Right cardiac atrium (tissue), 5 donors: ENCODE measurements around the gene DCBLD2. TPM values are rescaled to one million over a fixed set of nuclear protein-coding genes. Genes with fewer than 3 reads are reported as not detected.
"Not testable (repeated sequence)": the region's sequence is repeated elsewhere in the genome, so short reads cannot be mapped to it uniquely, and the experiment has no call there.

Experiments
- ATAC-seq, 2 donors: fragments of 200-7000 bp; cut with Tn5 transposase; one replicate each; pipeline versions ENCODE4 v1.8.0 to v1.9.1; 2020; ENCODE audit warnings: moderate library complexity in 2 of 2, mild to moderate bottlenecking in 1 of 2
- DNase-seq, 3 donors: peaks; one replicate each; pipeline ENCODE4 v3.0.0-alpha.2; 2020
- H3K27ac ChIP-seq: one replicate; pipeline ENCODE4 v1.5.1; 2013; ENCODE audit warnings: mild to moderate bottlenecking, low read length, control low read depth, moderate library complexity
- H3K27me3 ChIP-seq: one replicate; pipeline ENCODE4 v1.6.1; 2013; ENCODE audit not compliant: control insufficient read depth, insufficient read depth
- H3K4me1 ChIP-seq: one replicate; pipeline ENCODE4 v1.6.1; 2013; ENCODE audit warnings: low read length; ENCODE audit not compliant: control insufficient read depth, insufficient read depth
- H3K4me3 ChIP-seq: one replicate; pipeline ENCODE4 v1.5.1; 2013; ENCODE audit warnings: low read length, control low read depth
- H3K9me3 ChIP-seq: one replicate; pipeline ENCODE4 v1.6.1; 2013; ENCODE audit warnings: low read length; ENCODE audit not compliant: control insufficient read depth
- WGBS: extraction: QIAGEN DNeasy Blood & Tissue Kit; methylation state at CpG from one replicate; pipeline ENCODE4 v1.1.7; 2013; 5-methylcytosine and 5-hydroxymethylcytosine counted together
- intact Hi-C, 4 donors: fragments of 100-400 bp; cut with DNase I; formaldehyde crosslinking; loops; one replicate each; pipeline versions ENCODE4 v1.11.0 to v1.14.0; 2022 to 2023
- polyA plus RNA-seq: library from polyadenylated mRNA; stranded (reverse); fragments of 200-250 nt; gene quantifications from one replicate; pipeline ENCODE4 v1.2.3, GENCODE V29; 2013
- total RNA-seq, 4 donors: library from RNA; stranded (reverse); fragmentation: NEBNext Ultra II Directional; extraction: Animal tissue kit (Norgen Biotek cat#: 25700); gene quantifications; one replicate each; pipeline ENCODE4 v1.2.1, GENCODE V29; 2021
- donor health status: healthy with polysubstance abuse.
- donor health status: DM: no; HTN: yes; CAD: no.
- donor health status: DM: no; HTN: no; CAD: no.
- donor health status: DM: no; HTN: yes; CAD: no; lungs with severe emphysema.
- donor health status: DM: yes; HTN: yes; CAD: no.

The DCBLD2 gene
- total and polyA plus RNA-seq, 5 donors, result 13.6 to 40.4 (median 36.1) TPM

GRCh38 chr3:98869391-98869790 lies 32.1 kb downstream of the DCBLD2 start:
- Histone ChIP-seq H3K27me3 (no peaks in the 10 kb centered on the region), H3K4me3 (no peak overlapping the region), H3K9me3 (no peaks in the 10 kb centered on the region), H3K27ac (no peak overlapping the region), H3K4me1 (no peaks in the 10 kb centered on the region)
- 75% methylated on average over 3 of the region's 3 CpGs for WGBS
- ATAC-seq (no peak), DNase-seq (no peak)
- intact Hi-C loops, result no loop called here

GRCh38 chr3:98857971-98858370 lies 43.5 kb downstream of the DCBLD2 start:
- H3K4me1 ChIP-seq, intact Hi-C loops, ATAC-seq, H3K9me3 ChIP-seq, H3K27ac ChIP-seq, H3K4me3 ChIP-seq, H3K27me3 ChIP-seq: not testable (repeated sequence)
- WGBS, result over 99% methylated on average over 21 of the region's 21 CpGs
- DNase-seq, result peak in 1 of 3 donors; percentile 26

- DNase-seq, H3K4me1 ChIP-seq, H3K9me3 ChIP-seq, H3K27me3 ChIP-seq, H3K4me3 ChIP-seq, ATAC-seq, H3K27ac ChIP-seq, intact Hi-C loops: not testable (repeated sequence)
- 96% methylated on average over 9 of the region's 9 CpGs for WGBS
Observed at GRCh38 chr3:98857258-98857657, 44.2 kb downstream of the DCBLD2 start.

- WGBS, result 99% methylated on average over 8 of the region's 8 CpGs
- ATAC-seq (no peak), DNase-seq (no peak)
- H3K4me3 ChIP-seq, result no peak overlapping the region
- no peaks in the 10 kb centered on the region for H3K4me1 ChIP-seq
- no peak overlapping the region for H3K27ac ChIP-seq
- intact Hi-C loops, result no loop called here
- no peaks in the 10 kb centered on the region for H3K27me3 ChIP-seq
- H3K9me3 ChIP-seq, result no peaks in the 10 kb centered on the region
Observed at GRCh38 chr3:98856724-98857123, 44.8 kb downstream of the DCBLD2 start.

- DNase-seq, result no peak
- intact Hi-C loops, result no loop called here
- ATAC-seq, result peak; percentile 40 to 62
Observed at GRCh38 chr3:98855806-98856400, 45.6 kb downstream of the DCBLD2 start.

GRCh38 chr3:98848108-98848507 lies 53.4 kb downstream of the DCBLD2 start:
- no peak overlapping the region for H3K27ac ChIP-seq
- H3K4me1 ChIP-seq, result no peaks in the 10 kb centered on the region
- intact Hi-C loops, result no loop called here
- no peak overlapping the region for H3K4me3 ChIP-seq
- no peak for ATAC-seq
- WGBS, result 97% methylated on average over 1 of the region's 1 CpG
- H3K27me3 ChIP-seq, result no peaks in the 10 kb centered on the region
- no peak for DNase-seq
- H3K9me3 ChIP-seq, result no peaks in the 10 kb centered on the region

More at GRCh38 chr3:98855806-98856400, 45.6 kb downstream of the DCBLD2 start:
- Histone ChIP-seq H3K27ac (no peak overlapping the region), H3K4me3 (no peak overlapping the region), H3K9me3 (no peaks in the 10 kb centered on the region), H3K27me3 (no peaks in the 10 kb centered on the region), H3K4me1 (no peaks in the 10 kb centered on the region)
- WGBS, result 67% methylated on average over 1 of the region's 1 CpG

- DNase-seq (no peak), ATAC-seq (no peak)
- H3K27me3 ChIP-seq, result no peaks in the 10 kb centered on the region
- H3K9me3 ChIP-seq, result no peaks in the 10 kb centered on the region
- no peak overlapping the region for H3K27ac ChIP-seq
- intact Hi-C loops, result no loop called here
- H3K4me3 ChIP-seq, result no peak overlapping the region
- H3K4me1 ChIP-seq, result no peaks in the 10 kb centered on the region
Observed at GRCh38 chr3:98846101-98846500, 55.4 kb downstream of the DCBLD2 start.

- no peak for ATAC-seq
- no peak overlapping the region for H3K27ac ChIP-seq
- intact Hi-C loops, result no loop called here
- H3K9me3 ChIP-seq, result no peaks in the 10 kb centered on the region
- 39% methylated on average over 7 of the region's 7 CpGs for WGBS
- DNase-seq, result no peak
- no peak overlapping the region for H3K4me3 ChIP-seq
- no peaks in the 10 kb centered on the region for H3K4me1 ChIP-seq
- no peaks in the 10 kb centered on the region for H3K27me3 ChIP-seq
Observed at GRCh38 chr3:98843266-98843959, 58.1 kb downstream of the DCBLD2 start.

GRCh38 chr3:98839846-98840245 lies 61.6 kb downstream of the DCBLD2 start:
- no peak for ATAC-seq
- intact Hi-C loops, result no loop called here

GRCh38 chr3:98831060-98831459 lies 70.4 kb downstream of the DCBLD2 start:
- intact Hi-C loops, DNase-seq, H3K4me1 ChIP-seq, H3K4me3 ChIP-seq, H3K27ac ChIP-seq, ATAC-seq, H3K9me3 ChIP-seq, H3K27me3 ChIP-seq: not testable (repeated sequence)
- 91% methylated on average over 5 of the region's 5 CpGs for WGBS

More at GRCh38 chr3:98839846-98840245, 61.6 kb downstream of the DCBLD2 start:
- DNase-seq, result no peak
- Histone ChIP-seq H3K27ac (no peak overlapping the region), H3K27me3 (no peaks in the 10 kb centered on the region), H3K9me3 (no peaks in the 10 kb centered on the region), H3K4me1 (no peaks in the 10 kb centered on the region), H3K4me3 (no peak overlapping the region)
- WGBS, result 85% methylated on average over 3 of the region's 3 CpGs

GRCh38 chr3:98829246-98829832 lies 72.2 kb downstream of the DCBLD2 start:
- Histone ChIP-seq H3K9me3 (no peaks in the 10 kb centered on the region), H3K4me3 (no peak overlapping the region), H3K4me1 (no peaks in the 10 kb centered on the region), H3K27ac (no peak overlapping the region), H3K27me3 (no peaks in the 10 kb centered on the region)
- no peak for ATAC-seq
- 100% methylated on average over 1 of the region's 1 CpG for WGBS
- no peak for DNase-seq
- intact Hi-C loops, result no loop called here
